Esophagus squamous epithelium (tissue), 5 donors: ENCODE results near the gene CA14. TPM values are rescaled to one million over a fixed set of nuclear protein-coding genes. Genes with fewer than 3 reads are reported as not detected.
"Not testable (repeated sequence)": the region's sequence is repeated elsewhere in the genome, so short reads cannot be mapped to it uniquely, and the experiment has no call there.

ENCODE experiments used
- DNase-seq: peaks from one replicate; lab custom pipeline; 2025; lab: John Stamatoyannopoulos, UW
- H3K27ac ChIP-seq, 4 donors: fragments of 200-600 bp; sonication (generic); one replicate each; pipeline ENCODE4 v1.5.1; 2016 to 2019; ENCODE audit warnings: mild to moderate bottlenecking in 1 of 4
- H3K27me3 ChIP-seq, 4 donors: fragments of 200-600 bp; sonication (generic); 1 replicate in 3 of 4; 2 replicates in 1 of 4; pipeline versions ENCODE4 v1.5.1 to v1.6.0; 2017 to 2021; ENCODE audit warnings: antibody characterized with exemption in 1 of 4
- H3K36me3 ChIP-seq, 3 donors: fragments of 200-600 bp; sonication (generic); one replicate each; pipeline ENCODE4 v1.5.1; 2016 to 2019
- H3K4me1 ChIP-seq, 3 donors: fragments of 200-600 bp; sonication (generic); one replicate each; pipeline ENCODE4 v1.5.1; 2017 to 2019
- H3K4me3 ChIP-seq, 4 donors: fragments of 200-600 bp; sonication (generic); 1 replicate in 3 of 4; 2 replicates in 1 of 4; pipeline ENCODE4 v1.5.1; 2016 to 2019; ENCODE audit warnings: mild to moderate bottlenecking in 2 of 4, moderate library complexity in 1 of 4
- H3K9me3 ChIP-seq, 3 donors: fragments of 200-600 bp; sonication (generic); one replicate each; pipeline ENCODE4 v1.5.1; 2016 to 2019
- POLR2A ChIP-seq, 4 donors: fragments of 450-650 bp; IDR thresholded peaks; one replicate each; pipeline ENCODE4 v1.6.1; 2017; ENCODE audit warnings: antibody characterized with exemption in 4 of 4, mild to moderate bottlenecking in 4 of 4, moderate library complexity in 3 of 4
- whole genome bisulfite sequencing, 2 donors: methylation state at CpG; one replicate each; pipeline ENCODE4 v1.1.5; 2018; 5-methylcytosine and 5-hydroxymethylcytosine counted together
- intact Hi-C: fragments of 100-400 bp; cut with DNase I; formaldehyde crosslinking; loops from one replicate; pipeline ENCODE4 v1.15.0; 2022
- total RNA-seq, 4 donors: library from RNA; depleted of rRNA; stranded (reverse); fragments of >200 nt; gene quantifications; one replicate each; pipeline ENCODE4 v1.1.0, GENCODE V29; 2016
- TF ChIP-seq, protein P1 (sequence below), 6 experiments: fragments of 450-650 bp in 4 of 6; fragments of 200-600 bp in 2 of 6; sonication (generic) in 2 of 6; IDR thresholded peaks; one replicate each; pipeline ENCODE4 v1.5.1; 2016 to 2019; ENCODE audit warnings: antibody characterized with exemption in 6 of 6, mild to moderate bottlenecking in 4 of 6, moderate library complexity in 4 of 6
- donor health status: DM: yes; HTN: yes; CAD: no.

CA14 gene
- total RNA-seq, 4 donors from 2014 or later = not detected

DNA sequence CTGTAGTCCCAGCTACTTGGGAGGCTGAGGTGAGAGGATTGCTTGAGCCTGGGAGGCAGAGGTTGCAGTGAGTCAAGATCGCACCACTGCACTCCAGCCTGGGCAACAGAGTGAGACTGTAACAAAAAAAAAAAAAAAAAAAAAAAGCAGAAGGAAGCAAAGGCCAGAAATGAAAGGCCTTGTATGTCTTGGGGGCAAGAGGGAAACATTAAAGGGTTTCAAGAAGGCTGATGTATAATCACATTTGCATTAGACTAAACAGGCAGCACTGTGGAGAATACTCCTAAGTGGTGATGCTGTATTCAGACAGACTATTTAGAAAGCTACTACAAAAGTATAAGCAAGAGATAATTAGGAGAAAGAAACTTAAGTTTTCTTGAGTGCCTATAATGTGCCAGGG, 32.0 kb upstream of the CA14 start:
- Histone ChIP-seq H3K27me3 (no peaks in the 10 kb centered on the region), H3K4me1 (no peaks in the 10 kb centered on the region), H3K27ac (no peak overlapping the region), H3K9me3 (no peaks in the 10 kb centered on the region), H3K4me3 (no peak overlapping the region), H3K36me3 (peaks cover 0 to 96% (median 17%) of the 10 kb centered on the region in 3 donors)
- no peak for TF ChIP-seq POLR2A (IDR thresholded peaks at IDR 0.05)
- TF ChIP-seq, protein P1, sequence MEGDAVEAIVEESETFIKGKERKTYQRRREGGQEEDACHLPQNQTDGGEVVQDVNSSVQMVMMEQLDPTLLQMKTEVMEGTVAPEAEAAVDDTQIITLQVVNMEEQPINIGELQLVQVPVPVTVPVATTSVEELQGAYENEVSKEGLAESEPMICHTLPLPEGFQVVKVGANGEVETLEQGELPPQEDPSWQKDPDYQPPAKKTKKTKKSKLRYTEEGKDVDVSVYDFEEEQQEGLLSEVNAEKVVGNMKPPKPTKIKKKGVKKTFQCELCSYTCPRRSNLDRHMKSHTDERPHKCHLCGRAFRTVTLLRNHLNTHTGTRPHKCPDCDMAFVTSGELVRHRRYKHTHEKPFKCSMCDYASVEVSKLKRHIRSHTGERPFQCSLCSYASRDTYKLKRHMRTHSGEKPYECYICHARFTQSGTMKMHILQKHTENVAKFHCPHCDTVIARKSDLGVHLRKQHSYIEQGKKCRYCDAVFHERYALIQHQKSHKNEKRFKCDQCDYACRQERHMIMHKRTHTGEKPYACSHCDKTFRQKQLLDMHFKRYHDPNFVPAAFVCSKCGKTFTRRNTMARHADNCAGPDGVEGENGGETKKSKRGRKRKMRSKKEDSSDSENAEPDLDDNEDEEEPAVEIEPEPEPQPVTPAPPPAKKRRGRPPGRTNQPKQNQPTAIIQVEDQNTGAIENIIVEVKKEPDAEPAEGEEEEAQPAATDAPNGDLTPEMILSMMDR (IDR thresholded peaks at IDR 0.05) = no peak
- no peak for DNase-seq
- intact Hi-C loops = no loop called here
- 60 to 100% methylated on average over 1 of the region's 1 CpG for WGBS, 2 donors

DNA sequence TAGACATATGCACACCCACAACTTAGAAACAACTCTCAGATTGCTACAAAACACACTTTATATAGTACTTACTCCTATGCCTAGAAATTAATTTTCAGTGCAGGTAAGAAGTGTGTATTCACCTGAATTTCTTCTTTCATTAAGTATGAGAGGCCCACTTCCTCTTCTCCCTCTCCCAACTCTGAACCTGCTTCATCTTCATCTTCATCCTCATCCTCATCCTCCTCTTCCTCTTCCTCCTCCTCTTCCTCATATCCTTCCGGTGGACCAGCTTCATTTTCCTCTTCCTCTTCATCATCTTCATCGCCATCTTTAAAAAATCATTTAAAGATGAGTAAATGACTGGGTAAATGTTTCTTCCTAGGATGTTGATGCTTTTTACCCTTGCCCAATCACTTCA, 31.1 kb upstream of the CA14 start:
- Histone ChIP-seq H3K27ac (no peak overlapping the region), H3K4me3 (no peak overlapping the region), H3K4me1 (no peaks in the 10 kb centered on the region), H3K36me3 (peaks cover 0 to 98% (median 17%) of the 10 kb centered on the region in 3 donors), H3K9me3 (no peaks in the 10 kb centered on the region), H3K27me3 (no peaks in the 10 kb centered on the region)
- intact Hi-C loops = no loop called here
- TF ChIP-seq, protein P1 (IDR thresholded peaks at IDR 0.05) = no peak
- no peak for TF ChIP-seq POLR2A (IDR thresholded peaks at IDR 0.05)
- no peak for DNase-seq
- WGBS, 2 donors = 81 to 90% methylated on average over 1 to 2 of the region's 2 CpGs

DNA sequence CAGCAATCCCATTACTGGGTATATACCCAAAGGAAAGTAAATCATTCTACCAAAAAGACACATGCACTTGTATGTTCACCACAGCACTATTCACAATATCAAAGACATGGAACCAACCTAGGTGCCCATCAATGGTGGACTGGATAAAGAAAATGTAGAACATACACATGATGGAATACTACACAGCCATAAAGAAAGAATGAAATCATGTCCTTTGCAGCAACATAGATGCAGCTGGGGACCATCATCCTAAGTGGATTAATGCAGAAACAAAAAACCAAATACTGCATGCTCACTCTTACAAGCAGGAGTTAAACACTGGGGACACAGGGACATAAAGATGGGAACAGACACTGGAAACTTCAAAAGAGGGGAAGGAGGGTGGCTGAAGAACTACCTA, 30.3 kb upstream of the CA14 start:
- Histone ChIP-seq H3K4me1 (no peaks in the 10 kb centered on the region), H3K36me3 (peaks cover 0 to 94% (median 17%) of the 10 kb centered on the region in 3 donors), H3K4me3 (no peak overlapping the region), H3K27me3 (no peaks in the 10 kb centered on the region), H3K9me3 (no peaks in the 10 kb centered on the region), H3K27ac (no peak overlapping the region)
- no peak for DNase-seq
- TF ChIP-seq POLR2A (IDR thresholded peaks at IDR 0.05) = no peak
- TF ChIP-seq, protein P1 (IDR thresholded peaks at IDR 0.05) = no peak
- intact Hi-C loops = no loop called here

DNA sequence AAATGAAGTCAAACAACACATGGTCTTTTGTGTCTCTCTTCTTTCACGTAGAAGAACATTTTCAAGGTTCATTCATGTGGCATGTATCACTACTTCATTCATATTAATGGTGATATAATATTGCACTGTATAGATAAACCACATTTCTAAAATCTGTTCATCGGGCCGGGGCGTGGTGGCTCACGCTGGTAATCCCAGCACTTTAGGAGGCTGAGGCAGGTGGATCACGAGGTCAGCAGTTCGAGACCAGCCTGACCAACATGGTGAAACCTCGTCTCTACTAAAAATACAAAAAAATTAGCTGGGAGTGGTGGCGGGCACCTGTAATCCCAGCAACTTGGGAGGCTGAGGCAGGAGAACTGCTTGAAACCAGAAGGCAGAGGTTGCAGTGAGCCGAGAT, 29.3 kb upstream of the CA14 start:
- H3K9me3 ChIP-seq, DNase-seq, H3K27ac ChIP-seq, intact Hi-C loops, H3K27me3 ChIP-seq, H3K4me1 ChIP-seq, H3K4me3 ChIP-seq: not testable (repeated sequence)
- peaks cover 0 to 84% (median 15%) of the 10 kb centered on the region in 3 donors for H3K36me3 ChIP-seq
- 95% methylated on average over 10 of the region's 10 CpGs for WGBS, 2 donors

DNA sequence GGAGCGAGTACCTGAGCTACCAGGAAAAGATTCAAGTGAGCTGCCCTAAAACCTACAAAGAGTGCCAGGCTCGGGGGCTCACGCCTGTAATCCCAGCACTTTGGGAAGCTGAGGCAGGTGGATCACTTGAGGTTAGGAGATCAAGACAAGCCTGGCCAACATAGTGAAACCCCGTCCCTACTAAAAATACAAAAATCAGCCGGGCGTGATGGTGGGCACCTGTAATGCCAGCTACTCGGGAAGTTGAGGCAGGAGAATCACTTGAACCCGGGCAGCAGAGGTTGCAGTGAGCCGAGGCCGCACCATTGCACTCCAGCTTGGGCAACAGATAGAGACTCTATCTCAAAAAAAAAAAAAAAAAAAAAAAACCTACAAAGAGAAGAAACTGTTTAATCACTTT, 24.7 kb upstream of the CA14 start:
- H3K27me3 ChIP-seq, DNase-seq, H3K9me3 ChIP-seq, intact Hi-C loops, H3K4me3 ChIP-seq: not testable (repeated sequence)
- H3K27ac ChIP-seq = peak overlapping the region in 2 of 4 donors; percentile 98
- peaks cover 5 to 27% (median 7%) of the 10 kb centered on the region in 3 donors for H3K4me1 ChIP-seq
- 83 to 88% methylated on average over 9 to 10 of the region's 10 CpGs for WGBS, 2 donors
- H3K36me3 ChIP-seq = peaks cover 0 to 37% (median 0%) of the 10 kb centered on the region in 3 donors

DNA sequence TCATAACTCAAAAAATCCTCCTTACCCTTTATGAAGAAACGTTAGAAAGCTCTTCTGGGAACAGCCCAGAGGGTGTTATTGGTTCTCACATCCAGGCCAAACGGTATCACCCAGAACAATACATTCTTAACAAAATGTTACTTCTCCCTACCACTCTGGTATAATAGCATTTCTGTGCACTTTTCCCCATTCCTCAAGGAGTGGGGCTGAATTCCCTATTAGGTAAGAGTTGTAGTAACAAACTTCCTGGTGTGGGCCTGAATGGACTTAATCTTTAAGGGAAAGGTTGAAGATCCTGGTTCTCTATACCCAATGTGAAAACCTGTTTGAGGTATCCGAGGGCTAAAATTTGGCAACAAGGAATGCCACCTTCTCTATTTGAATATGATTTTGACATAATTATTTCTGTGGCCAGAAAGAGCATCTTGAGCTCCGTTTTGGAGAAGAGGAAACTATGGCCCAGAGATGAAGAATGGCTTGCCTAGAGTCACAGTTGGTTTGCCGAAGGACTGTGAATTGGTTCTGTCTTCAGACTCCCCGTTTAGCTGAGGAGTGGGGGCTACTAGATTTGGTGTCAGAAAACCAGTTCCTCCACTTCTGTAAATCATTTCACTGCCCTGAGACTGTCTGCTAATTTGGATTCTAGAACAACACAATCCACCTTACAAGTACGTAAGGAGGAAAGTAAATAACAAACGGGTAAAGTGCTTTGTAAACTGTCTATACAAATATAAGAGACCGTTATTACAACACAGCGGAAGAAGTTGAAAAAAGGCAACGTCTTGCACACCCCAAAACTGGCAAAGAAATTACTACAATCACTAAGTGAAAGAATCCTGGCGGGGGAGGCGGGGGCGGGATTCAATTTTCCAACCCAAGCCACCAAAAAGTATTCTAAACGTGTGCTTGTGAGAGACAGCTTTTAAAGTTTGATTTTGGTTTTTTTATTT, 23.9 kb upstream of the CA14 start:
- H3K36me3 ChIP-seq = peaks cover 0 to 30% (median 0%) of the 10 kb centered on the region in 3 donors

More for the DNA sequence above, 23.9 kb upstream of the CA14 start:
- Histone ChIP-seq H3K4me3 (peak overlapping the region; percentile 66 to 96 (median 88)), H3K9me3 (no peaks in the 10 kb centered on the region), H3K27me3 (no peaks in the 10 kb centered on the region), H3K4me1 (peaks cover 5 to 27% (median 7%) of the 10 kb centered on the region in 3 donors), H3K27ac (peak overlapping the region; percentile 87 to 98 (median 98))
- no peak for DNase-seq
- intact Hi-C loops = no loop called here
- 6 to 7% methylated on average over 15 of the region's 15 CpGs for WGBS, 2 donors
- TF ChIP-seq POLR2A (IDR thresholded peaks at IDR 0.05) = no peak
- TF ChIP-seq, protein P1 (IDR thresholded peaks at IDR 0.05) = no peak
